SK-N-SH (cell line): ENCODE measurements around the gene DACH1. TPM values are rescaled to one million over a fixed set of nuclear protein-coding genes. Genes with fewer than 3 reads are reported as not detected.

Experiments
- CTCF ChIA-PET: fragments of 300-600, 350-600 bp; formaldehyde crosslinking; extraction: SDS; loops from one replicate; lab custom pipeline; 2021; lab: Yijun Ruan, JAX
- POLR2A ChIA-PET: fragments of 350-600 bp; sonication (Branson Sonifier 250); formaldehyde crosslinking; extraction: SDS; loops from one replicate; lab custom pipeline; 2020; ENCODE audit warnings: antibody characterized with exemption, inconsistent platforms; lab: Yijun Ruan, JAX
- DNase-seq: peaks from one replicate; pipeline ENCODE4 v3.0.0; 2012
- H2AFZ ChIP-seq: fragments of 200-600 bp; sonication (generic); 2 replicates; pipeline ENCODE4 v1.8.1; 2016; ENCODE audit warnings: antibody characterized with exemption, mild to moderate bottlenecking, low read depth
- H3F3A ChIP-seq: fragments of 200-600 bp; sonication (generic); replicated peaks from 2 replicates; pipeline ENCODE3; 2016; ENCODE audit warnings: antibody characterized with exemption, mild to moderate bottlenecking; ENCODE audit not compliant: insufficient read depth
- H3K27ac ChIP-seq, 2 experiments: fragments of 200-500 bp in 1 of 2; fragments of 200-600 bp in 1 of 2; sonication (Bioruptor generic) in 1 of 2; sonication (generic), shearing (Covaris generic) in 1 of 2; 2 replicates each; pipeline versions ENCODE4 v1.5.1 to v1.6.1; 2014 to 2016; ENCODE audit warnings: low read depth in 2 of 2, inconsistent platforms in 1 of 2, low read length in 1 of 2, mild to moderate bottlenecking in 1 of 2, mixed read lengths in 1 of 2
- H3K27me3 ChIP-seq: fragments of 200-600 bp; sonication (generic), shearing (Covaris generic); 2 replicates; pipeline ENCODE4 v1.6.1; 2016; ENCODE audit warnings: mixed run types; ENCODE audit not compliant: insufficient read depth
- H3K36me3 ChIP-seq, 2 experiments: fragments of 200-500 bp in 1 of 2; fragments of 200-600 bp in 1 of 2; sonication (Bioruptor generic) in 1 of 2; sonication (generic) in 1 of 2; replicated peaks in 1 of 2; 2 replicates each; pipeline versions ENCODE3 to v1.5.1; 2014 to 2016; ENCODE audit warnings: low read length in 1 of 2, mild to moderate bottlenecking in 1 of 2; ENCODE audit not compliant: insufficient read depth in 2 of 2, control insufficient read depth in 1 of 2
- H3K4me1 ChIP-seq, 2 experiments: fragments of 200-500 bp in 1 of 2; fragments of 200-600 bp in 1 of 2; sonication (Bioruptor generic) in 1 of 2; sonication (generic), shearing (Covaris generic) in 1 of 2; 2 replicates each; pipeline versions ENCODE4 v1.5.1 to v1.6.1; 2014 to 2016; ENCODE audit warnings: low read depth in 1 of 2, low read length in 1 of 2, mixed run types in 1 of 2; ENCODE audit not compliant: insufficient read depth in 2 of 2, control insufficient read depth in 1 of 2
- H3K4me2 ChIP-seq: fragments of 200-600 bp; sonication (generic), shearing (Covaris generic); 2 replicates; pipeline ENCODE4 v1.6.1; 2017; ENCODE audit warnings: mixed run types
- H3K4me3 ChIP-seq, 2 experiments: fragments of 200-500 bp in 1 of 2; fragments of 200-600 bp in 1 of 2; sonication (Bioruptor generic) in 1 of 2; sonication (generic), shearing (Covaris generic) in 1 of 2; 2 replicates each; pipeline versions ENCODE4 v1.5.1 to v1.8.1; 2014 to 2016; ENCODE audit warnings: low read depth in 2 of 2, inconsistent platforms in 1 of 2, low read length in 1 of 2, mild to moderate bottlenecking in 1 of 2, mixed read lengths in 1 of 2, moderate library complexity in 1 of 2
- H3K79me2 ChIP-seq: fragments of 200-600 bp; sonication (generic); 2 replicates; pipeline ENCODE4 v1.8.1; 2017; ENCODE audit warnings: mild to moderate bottlenecking; ENCODE audit not compliant: insufficient read depth
- H3K9ac ChIP-seq: fragments of 200-600 bp; sonication (generic); 2 replicates; pipeline ENCODE4 v1.6.1; 2017; ENCODE audit warnings: mixed run types
- H3K9me2 ChIP-seq: fragments of 200-600 bp; sonication (generic); 2 replicates; pipeline ENCODE4 v1.6.1; 2017; ENCODE audit warnings: mixed run types
- H3K9me3 ChIP-seq: fragments of 200-600 bp; sonication (generic); 2 replicates; pipeline ENCODE4 v1.6.1; 2017; ENCODE audit warnings: mixed run types, mild to moderate bottlenecking, moderate library complexity
- H4K20me1 ChIP-seq: fragments of 200-600 bp; sonication (generic); 2 replicates; pipeline ENCODE4 v1.6.1; 2017; ENCODE audit warnings: mild to moderate bottlenecking, mixed run types; ENCODE audit not compliant: insufficient read depth
- CHD2 ChIP-seq: fragments of 150-350 bp; IDR thresholded peaks from 2 replicates; pipeline ENCODE4 v1.6.1; 2018; ENCODE audit warnings: low read length; ENCODE audit not compliant: partially characterized antibody
- EP300 ChIP-seq, 2 experiments: IDR thresholded peaks; 2 replicates each; pipeline versions ENCODE4 v1.4.0 to v1.6.1; 2012; ENCODE audit warnings: borderline replicate concordance in 1 of 2, low read depth in 1 of 2, low read length in 1 of 2
- EZH2phosphoT487 ChIP-seq: fragments of 200-600 bp; sonication (generic); IDR thresholded peaks from 2 replicates; pipeline ENCODE4 v1.6.1; 2017; ENCODE audit warnings: low read depth, mixed run types, mild to moderate bottlenecking, antibody characterized with exemption, moderate library complexity, borderline replicate concordance
- FOXJ3 ChIP-seq: sonication (generic); formaldehyde crosslinking; IDR thresholded peaks from 2 replicates; pipeline ENCODE4 v1.5.1; 2020; ENCODE audit warnings: mild to moderate bottlenecking, missing genetic modification reagents
- FOXM1 ChIP-seq: IDR thresholded peaks from 2 replicates; pipeline ENCODE4 v1.4.0; 2012; ENCODE audit warnings: low read depth, mild to moderate bottlenecking
- GATA2 ChIP-seq: sonication (generic); formaldehyde crosslinking; IDR thresholded peaks from 2 replicates; pipeline ENCODE4 v1.5.0; 2020; ENCODE audit warnings: mild to moderate bottlenecking, missing genetic modification reagents
- IRF3 ChIP-seq: fragments of 150-350 bp; IDR thresholded peaks from 2 replicates; pipeline ENCODE4 v1.6.1; 2016; ENCODE audit warnings: mild to moderate bottlenecking, low read depth, low read length
- MAX ChIP-seq: IDR thresholded peaks from 2 replicates; pipeline ENCODE4 v1.4.0; 2012; ENCODE audit warnings: low read depth
- MXI1 ChIP-seq: IDR thresholded peaks from 2 replicates; pipeline ENCODE4 v1.6.1; 2012; ENCODE audit warnings: mild to moderate bottlenecking, low read depth, low read length, improper control_type of control experiment
- NFIC ChIP-seq: IDR thresholded peaks from 2 replicates; pipeline ENCODE4 v1.4.0; 2012; ENCODE audit warnings: borderline replicate concordance
- PBX3 ChIP-seq: IDR thresholded peaks from 2 replicates; pipeline ENCODE4; 2012
- RAD21 ChIP-seq: IDR thresholded peaks from 2 replicates; pipeline ENCODE4 v1.6.1; 2012; ENCODE audit warnings: mild to moderate bottlenecking, low read length
- RCOR1 ChIP-seq: fragments of 150-350 bp; IDR thresholded peaks from 2 replicates; pipeline ENCODE4 v1.6.1; 2017; ENCODE audit warnings: antibody characterized with exemption, low read length
- RXRA ChIP-seq: IDR thresholded peaks from 2 replicates; pipeline ENCODE4 v1.4.0; 2012; ENCODE audit warnings: low read depth, mild to moderate bottlenecking, borderline replicate concordance
- SIN3A ChIP-seq: IDR thresholded peaks from 2 replicates; pipeline ENCODE4 v1.6.1; 2012; ENCODE audit warnings: low read depth, mild to moderate bottlenecking, low read length, moderate library complexity, borderline replicate concordance
- SMC3 ChIP-seq: IDR thresholded peaks from 2 replicates; pipeline ENCODE4 v1.6.1; 2012; ENCODE audit warnings: low read depth, low read length, improper control_type of control experiment
- TAF1 ChIP-seq: IDR thresholded peaks from 2 replicates; pipeline ENCODE4 v1.6.1; 2012; ENCODE audit warnings: low read depth, mild to moderate bottlenecking, low read length, moderate library complexity, borderline replicate concordance
- USF2 ChIP-seq: fragments of 150-350 bp; IDR thresholded peaks from 2 replicates; pipeline ENCODE4 v1.6.1; 2017; ENCODE audit warnings: antibody characterized with exemption, low read length, low read depth, borderline replicate concordance
- WGBS: methylation state at CpG from one replicate; pipeline ENCODE4 v1.1.6; 2017; ENCODE audit warnings: low lambda C conversion rate; 5-methylcytosine and 5-hydroxymethylcytosine counted together
- polyA plus RNA-seq, 3 experiments: library from polyadenylated mRNA; depleted of rRNA; stranded (reverse); fragments of >200 nt; gene quantifications; 2 replicates each; pipeline ENCODE4 v1.2.3, GENCODE V29; 2012

DACH1 gene
- polyA plus RNA-seq, 1 of the 3 experiments (the other 2 are of a cell fraction): 0.21 TPM

GRCh38 chr13:71729441-71729840 is 137.6 kb downstream of the DACH1 start:
- no peak overlapping the region for H3K4me3 ChIP-seq
- ChIA-PET CTCF (interaction anchor here (0.8 kb wide), 1 partner anchor 71 kb away, joined by 3 read pairs; no protein-coding TSS in a partner anchor), POLR2A (no interaction called here)
- no peak for DNase-seq
- H3K36me3 ChIP-seq: no peaks in the 10 kb centered on the region
- WGBS: 74% methylated on average over 2 of the region's 2 CpGs
- no peak overlapping the region for H3K9ac ChIP-seq
- TF ChIP-seq RXRA (no peak), FOXM1 (no peak), RCOR1 (no peak), NFIC (no peak), USF2 (no peak), GATA2 (CRISPR knock-in tag) (no peak), EZH2phosphoT487 (no peak), MXI1 (no peak), CHD2 (no peak), MAX (no peak), IRF3 (no peak), TAF1 (no peak), RAD21 (no peak), EP300 (IDR thresholded peaks at IDR 0.05; ENCODE audit: borderline replicate concordance in 1 of 2, low read depth in 1 of 2, low read length in 1 of 2) (no peak), SIN3A (no peak), SMC3 (no peak), PBX3 (no peak), FOXJ3 (CRISPR knock-in tag) (no peak)
- H3K4me1 ChIP-seq: peaks cover 4 to 6% of the 10 kb centered on the region in 2 experiments; a peak in 2 of 4 replicates
- no peak overlapping the region for H3K27ac ChIP-seq
- H2AFZ ChIP-seq: no peak overlapping the region
- no peak overlapping the region for H3K4me2 ChIP-seq
- no peaks in the 10 kb centered on the region for H3K27me3 ChIP-seq
- no peaks in the 10 kb centered on the region for H4K20me1 ChIP-seq
- H3K79me2 ChIP-seq: no peaks in the 10 kb centered on the region
- no peaks in the 10 kb centered on the region for H3K9me3 ChIP-seq
- no peaks in the 10 kb centered on the region for H3F3A ChIP-seq
- no peaks in the 10 kb centered on the region for H3K9me2 ChIP-seq
